GM19023 (cell line): Measurements from ENCODE around the gene NREP.

Experiments used
- ATAC-seq: cut with Tn5 transposase; IDR thresholded peaks from one replicate; pipeline ENCODE4 v1.9.1; 2021; ENCODE audit warnings: mild to moderate bottlenecking, moderate library complexity; ENCODE audit not compliant: unreplicated experiment

NREP gene

GRCh38 chr5:111756581-111757354 lies at the start of gene NREP:
Gene NREP (minus strand): TSS chr5:111757194. CDS start chr5:111755772, 1,422 bp downstream.
- no peak for ATAC-seq

- ATAC-seq = no peak
Observed at GRCh38 chr5:111806753-111807152, 49.8 kb upstream of the NREP start.

GRCh38 chr5:111806156-111806555 lies 49.2 kb upstream of the NREP start:
- ATAC-seq = no peak

- no peak for ATAC-seq
Observed at GRCh38 chr5:111805071-111805470, 48.1 kb upstream of the NREP start.

- ATAC-seq = no peak
Observed at GRCh38 chr5:111800351-111800750, 43.4 kb upstream of the NREP start.

GRCh38 chr5:111795142-111795541 lies 38.1 kb upstream of the NREP start:
- no peak for ATAC-seq

- ATAC-seq = no peak
Observed at GRCh38 chr5:111792471-111793058, 35.6 kb upstream of the NREP start.

- ATAC-seq = no peak
Observed at GRCh38 chr5:111790295-111790694, 33.3 kb upstream of the NREP start.

GRCh38 chr5:111787006-111787405 lies 30.0 kb upstream of the NREP start:
- ATAC-seq = no peak

GRCh38 chr5:111784491-111785181 lies 27.6 kb upstream of the NREP start:
- no peak for ATAC-seq

GRCh38 chr5:111783537-111783936 lies 26.5 kb upstream of the NREP start:
- no peak for ATAC-seq

- ATAC-seq = no peak
Observed at GRCh38 chr5:111782216-111782615, 25.2 kb upstream of the NREP start.

GRCh38 chr5:111781200-111781599 lies 24.2 kb upstream of the NREP start:
- ATAC-seq = no peak

GRCh38 chr5:111779922-111780292 lies 22.9 kb upstream of the NREP start:
- ATAC-seq = no peak

GRCh38 chr5:111779260-111779921 lies 22.4 kb upstream of the NREP start:
- no peak for ATAC-seq

- no peak for ATAC-seq
Observed at GRCh38 chr5:111776913-111777781, 20.2 kb upstream of the NREP start.

- no peak for ATAC-seq
Observed at GRCh38 chr5:111775224-111775623, 18.2 kb upstream of the NREP start.

- no peak for ATAC-seq
Observed at GRCh38 chr5:111774525-111774924, 17.5 kb upstream of the NREP start.

GRCh38 chr5:111772456-111773122 lies 15.6 kb upstream of the NREP start:
- ATAC-seq = no peak

GRCh38 chr5:111769541-111769940 lies 12.5 kb upstream of the NREP start:
- no peak for ATAC-seq
